Uterus (tissue), 4 donors: ENCODE measurements around the gene ATG13. TPM values are rescaled to one million over a fixed set of nuclear protein-coding genes. Genes with fewer than 3 reads are reported as not detected.

Experiments
- DNase-seq, 2 donors: peaks; one replicate each; pipeline ENCODE4 v3.0.0-alpha.2; 2019 to 2020
- H3K27ac ChIP-seq, 2 donors: fragments of 200-600 bp; sonication (generic); 1 replicate in 1 of 2; 2 replicates in 1 of 2; pipeline ENCODE4 v1.5.1; 2016 to 2018
- H3K27me3 ChIP-seq, 2 donors: fragments of 200-600 bp; sonication (generic); one replicate each; pipeline ENCODE4 v1.5.1; 2018 to 2019; ENCODE audit warnings: control low read depth in 1 of 2
- H3K36me3 ChIP-seq, 2 donors: fragments of 200-600 bp; sonication (generic); one replicate each; pipeline ENCODE4 v1.5.1; 2019; ENCODE audit warnings: control low read depth in 1 of 2
- H3K4me1 ChIP-seq, 2 donors: fragments of 200-600 bp; sonication (generic); one replicate each; pipeline ENCODE4 v1.5.1; 2018 to 2019; ENCODE audit warnings: control low read depth in 1 of 2
- H3K4me3 ChIP-seq, 2 donors: fragments of 200-600 bp; sonication (generic); 1 replicate in 1 of 2; 2 replicates in 1 of 2; pipeline ENCODE4 v1.5.1; 2018 to 2019; ENCODE audit warnings: mild to moderate bottlenecking in 1 of 2
- H3K9me3 ChIP-seq, 2 donors: fragments of 200-600 bp; sonication (generic); one replicate each; pipeline ENCODE4 v1.5.1; 2019; ENCODE audit warnings: control low read depth in 1 of 2
- CTCF ChIP-seq, 4 experiments: fragments of 200-600 bp in 2 of 4; fragments of 450-650 bp in 2 of 4; sonication (generic) in 2 of 4; IDR thresholded peaks; one replicate each; pipeline ENCODE4 v1.5.1; 2016 to 2019; ENCODE audit warnings: antibody characterized with exemption in 4 of 4, mild to moderate bottlenecking in 2 of 4, moderate library complexity in 1 of 4
- POLR2A ChIP-seq, 2 donors: fragments of 450-650 bp; IDR thresholded peaks; one replicate each; pipeline ENCODE4 v1.6.1; 2016; ENCODE audit warnings: antibody characterized with exemption in 2 of 2, mild to moderate bottlenecking in 1 of 2, moderate library complexity in 1 of 2
- intact Hi-C: fragments of 100-400 bp; cut with DNase I; formaldehyde crosslinking; loops from one replicate; pipeline ENCODE4 v1.15.1; 2023; ENCODE audit warnings: low total_unique reads
- total RNA-seq, 4 donors: library from RNA; depleted of rRNA in 3 of 4; stranded (reverse); fragments of >200 nt in 3 of 4; gene quantifications; one replicate each; pipeline versions ENCODE4 v1.1.0 to v1.2.4, GENCODE V29; 2014 to 2023
- donor health status: DM: yes; HTN: yes; CAD: no.

ATG13 gene
- total RNA-seq, 4 donors from 2014 or later, result 51.8 to 102 (median 68.3) TPM

- H3K36me3 ChIP-seq, result no peaks in the 10 kb centered on the region
- no peaks in the 10 kb centered on the region for H3K9me3 ChIP-seq
- no peak overlapping the region for H3K4me3 ChIP-seq
- H3K4me1 ChIP-seq, result no peaks in the 10 kb centered on the region
- DNase-seq, result no peak
- no peak overlapping the region for H3K27ac ChIP-seq
- H3K27me3 ChIP-seq, result no peaks in the 10 kb centered on the region
- intact Hi-C loops, result no loop called here
- TF ChIP-seq POLR2A (IDR thresholded peaks at IDR 0.05) (no peak), CTCF (IDR thresholded peaks at IDR 0.05) (no peak)
Observed at GRCh38 chr11:46609386-46609785, 8.0 kb upstream of the ATG13 start.

- Histone ChIP-seq H3K27ac (no peak overlapping the region), H3K27me3 (no peaks in the 10 kb centered on the region), H3K4me3 (no peak overlapping the region), H3K9me3 (no peaks in the 10 kb centered on the region), H3K4me1 (no peaks in the 10 kb centered on the region), H3K36me3 (no peaks in the 10 kb centered on the region)
- no peak for DNase-seq
- TF ChIP-seq POLR2A (IDR thresholded peaks at IDR 0.05) (no peak), CTCF (IDR thresholded peaks at IDR 0.05) (no peak)
- intact Hi-C loops, result no loop called here
Observed at GRCh38 chr11:46611526-46612304, 5.6 kb upstream of the ATG13 start.

GRCh38 chr11:46612326-46612725, 5.0 kb upstream of the ATG13 start:
- no peaks in the 10 kb centered on the region for H3K9me3 ChIP-seq
- no peaks in the 10 kb centered on the region for H3K4me1 ChIP-seq
- H3K36me3 ChIP-seq, result no peaks in the 10 kb centered on the region
- no peak overlapping the region for H3K27ac ChIP-seq
- no peak overlapping the region for H3K4me3 ChIP-seq
- DNase-seq, result no peak
- intact Hi-C loops, result no loop called here
- no peaks in the 10 kb centered on the region for H3K27me3 ChIP-seq
- TF ChIP-seq POLR2A (IDR thresholded peaks at IDR 0.05) (no peak), CTCF (IDR thresholded peaks at IDR 0.05) (no peak)

GRCh38 chr11:46615756-46616155, 1.6 kb upstream of the ATG13 start:
- no peaks in the 10 kb centered on the region for H3K9me3 ChIP-seq
- H3K4me3 ChIP-seq, result no peak overlapping the region
- H3K4me1 ChIP-seq, result no peaks in the 10 kb centered on the region
- H3K27me3 ChIP-seq, result no peaks in the 10 kb centered on the region
- no peak overlapping the region for H3K27ac ChIP-seq
- H3K36me3 ChIP-seq, result no peaks in the 10 kb centered on the region
- intact Hi-C loops, result no loop called here
- no peak for TF ChIP-seq POLR2A (IDR thresholded peaks at IDR 0.05)
- no peak for DNase-seq

GRCh38 chr11:46616551-46617133, 711 bp upstream of the ATG13 start:
- Histone ChIP-seq H3K27me3 (no peaks in the 10 kb centered on the region), H3K4me3 (peak overlapping the region; percentile 85 to 95), H3K4me1 (no peaks in the 10 kb centered on the region), H3K9me3 (no peaks in the 10 kb centered on the region), H3K36me3 (no peaks in the 10 kb centered on the region), H3K27ac (peak overlapping the region; percentile 90 to 92)
- TF ChIP-seq POLR2A (IDR thresholded peaks at IDR 0.05), result no peak
- no peak for TF ChIP-seq CTCF (IDR thresholded peaks at IDR 0.05)
- intact Hi-C loops, result no loop called here
- no peak for DNase-seq
